GM23248 (cell line): ENCODE measurements around the gene AEBP1.

Experiments used
- EZH2 ChIP-seq: fragments of 200-600 bp; sonication (generic); IDR thresholded peaks from 2 replicates; pipeline ENCODE4 v1.6.1; 2018; ENCODE audit warnings: antibody characterized with exemption, mild to moderate bottlenecking; ENCODE audit not compliant: insufficient read depth, poor library complexity, severe bottlenecking
- EZH2phosphoT487 ChIP-seq: fragments of 200-600 bp; sonication (generic); IDR thresholded peaks from 2 replicates; pipeline ENCODE4 v1.6.1; 2018; ENCODE audit warnings: antibody characterized with exemption, moderate library complexity, mild to moderate bottlenecking, low read depth; ENCODE audit not compliant: insufficient read depth

DNA sequence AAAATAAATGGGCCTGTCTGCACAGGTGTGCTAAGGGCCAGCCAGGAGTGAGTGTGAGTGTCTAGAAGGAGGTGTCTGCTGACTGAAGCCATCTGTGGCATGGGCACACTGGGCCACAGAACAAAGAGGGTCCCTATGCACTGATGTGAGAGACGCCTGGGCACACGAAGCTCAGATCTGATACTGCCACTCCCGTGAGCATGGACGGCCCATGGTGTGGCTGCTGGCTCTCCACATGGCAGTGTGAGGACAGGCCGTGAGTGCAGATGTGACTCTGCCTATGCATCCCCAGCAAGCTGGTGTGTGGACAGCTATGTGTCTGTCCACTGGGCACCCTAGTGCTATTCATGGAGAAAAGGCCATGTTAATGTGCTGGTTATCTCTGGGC, 49.8 kb downstream of the AEBP1 start:
- TF ChIP-seq EZH2 (no peak), EZH2phosphoT487 (no peak)
